Neutrophil (primary cell): Measurements from ENCODE around the gene TMEM92.

ENCODE experiments used
- H3K27ac ChIP-seq: fragments of 200-600 bp; sonication (generic); 2 replicates; pipeline ENCODE4 v1.5.1; 2016; ENCODE audit warnings: mild to moderate bottlenecking, moderate library complexity
- H3K27me3 ChIP-seq: fragments of 200-600 bp; sonication (generic); 2 replicates; pipeline ENCODE4 v1.6.0; 2016; ENCODE audit warnings: mild to moderate bottlenecking
- H3K36me3 ChIP-seq: fragments of 200-600 bp; sonication (generic); 2 replicates; pipeline ENCODE4 v1.5.1; 2017
- H3K4me1 ChIP-seq, 2 experiments: fragments of 200-600 bp in 1 of 2; sonication (generic) in 1 of 2; 1 replicate in 1 of 2; 2 replicates in 1 of 2; pipeline versions ENCODE4 v1.5.1 to v1.6.1; 2013 to 2016; ENCODE audit warnings: low read depth in 1 of 2, low read length in 1 of 2, mild to moderate bottlenecking in 1 of 2, moderate library complexity in 1 of 2; ENCODE audit not compliant: control insufficient read depth in 1 of 2, insufficient read depth in 1 of 2
- H3K4me3 ChIP-seq, 2 experiments: fragments of 200-600 bp in 1 of 2; sonication (generic) in 1 of 2; 1 replicate in 1 of 2; 2 replicates in 1 of 2; pipeline ENCODE4 v1.5.1; 2013 to 2016; ENCODE audit warnings: low read depth in 1 of 2, low read length in 1 of 2, mild to moderate bottlenecking in 1 of 2, moderate library complexity in 1 of 2
- H3K9me3 ChIP-seq: fragments of 200-600 bp; sonication (generic); 2 replicates; pipeline ENCODE4 v1.5.1; 2016
- TF ChIP-seq, protein P1 (sequence below): fragments of 200-600 bp; sonication (generic); IDR thresholded peaks from 2 replicates; pipeline ENCODE4 v1.5.1; 2016; ENCODE audit warnings: antibody characterized with exemption

The TMEM92 gene

GRCh38 chr17:50276588-50277356 lies 2.5 kb downstream of the TMEM92 start:
- H3K4me1 ChIP-seq, result peaks cover 93 to 94% of the 10 kb centered on the region in 2 experiments
- H3K9me3 ChIP-seq, result no peaks in the 10 kb centered on the region
- peak overlapping the region; percentile 80 for H3K27ac ChIP-seq
- H3K27me3 ChIP-seq, result no peaks in the 10 kb centered on the region
- peaks cover 10% of the 10 kb centered on the region for H3K36me3 ChIP-seq
- TF ChIP-seq, protein P1, sequence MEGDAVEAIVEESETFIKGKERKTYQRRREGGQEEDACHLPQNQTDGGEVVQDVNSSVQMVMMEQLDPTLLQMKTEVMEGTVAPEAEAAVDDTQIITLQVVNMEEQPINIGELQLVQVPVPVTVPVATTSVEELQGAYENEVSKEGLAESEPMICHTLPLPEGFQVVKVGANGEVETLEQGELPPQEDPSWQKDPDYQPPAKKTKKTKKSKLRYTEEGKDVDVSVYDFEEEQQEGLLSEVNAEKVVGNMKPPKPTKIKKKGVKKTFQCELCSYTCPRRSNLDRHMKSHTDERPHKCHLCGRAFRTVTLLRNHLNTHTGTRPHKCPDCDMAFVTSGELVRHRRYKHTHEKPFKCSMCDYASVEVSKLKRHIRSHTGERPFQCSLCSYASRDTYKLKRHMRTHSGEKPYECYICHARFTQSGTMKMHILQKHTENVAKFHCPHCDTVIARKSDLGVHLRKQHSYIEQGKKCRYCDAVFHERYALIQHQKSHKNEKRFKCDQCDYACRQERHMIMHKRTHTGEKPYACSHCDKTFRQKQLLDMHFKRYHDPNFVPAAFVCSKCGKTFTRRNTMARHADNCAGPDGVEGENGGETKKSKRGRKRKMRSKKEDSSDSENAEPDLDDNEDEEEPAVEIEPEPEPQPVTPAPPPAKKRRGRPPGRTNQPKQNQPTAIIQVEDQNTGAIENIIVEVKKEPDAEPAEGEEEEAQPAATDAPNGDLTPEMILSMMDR, result no peak
- H3K4me3 ChIP-seq, result no peak overlapping the region

DNA sequence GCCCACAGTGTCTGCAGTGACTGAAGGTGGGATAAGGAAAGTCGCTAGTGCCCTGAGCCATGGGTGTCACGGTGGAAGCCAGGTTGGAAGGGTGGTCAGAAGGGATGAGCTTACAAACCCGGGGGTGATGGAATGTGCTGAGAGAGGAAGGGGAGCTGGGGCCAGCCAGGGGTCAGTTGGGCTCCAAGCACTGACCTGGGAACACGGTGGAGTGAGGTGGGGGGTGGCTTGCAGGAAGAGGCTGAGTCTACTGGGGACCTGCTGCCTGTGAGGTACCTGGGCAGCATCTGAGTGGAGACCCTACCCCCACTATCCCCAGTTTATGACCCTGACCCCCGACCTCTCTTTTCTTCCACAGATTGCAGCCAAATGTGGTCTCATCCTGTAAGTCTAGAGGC lies 3.1 kb downstream of the TMEM92 start:
- Histone ChIP-seq H3K27ac (peak overlapping the region; percentile 80), H3K36me3 (peaks cover 16% of the 10 kb centered on the region), H3K4me1 (peaks cover 95 to 96% of the 10 kb centered on the region in 2 experiments), H3K4me3 (no peak overlapping the region), H3K27me3 (no peaks in the 10 kb centered on the region), H3K9me3 (no peaks in the 10 kb centered on the region)
- TF ChIP-seq, protein P1, result no peak

DNA sequence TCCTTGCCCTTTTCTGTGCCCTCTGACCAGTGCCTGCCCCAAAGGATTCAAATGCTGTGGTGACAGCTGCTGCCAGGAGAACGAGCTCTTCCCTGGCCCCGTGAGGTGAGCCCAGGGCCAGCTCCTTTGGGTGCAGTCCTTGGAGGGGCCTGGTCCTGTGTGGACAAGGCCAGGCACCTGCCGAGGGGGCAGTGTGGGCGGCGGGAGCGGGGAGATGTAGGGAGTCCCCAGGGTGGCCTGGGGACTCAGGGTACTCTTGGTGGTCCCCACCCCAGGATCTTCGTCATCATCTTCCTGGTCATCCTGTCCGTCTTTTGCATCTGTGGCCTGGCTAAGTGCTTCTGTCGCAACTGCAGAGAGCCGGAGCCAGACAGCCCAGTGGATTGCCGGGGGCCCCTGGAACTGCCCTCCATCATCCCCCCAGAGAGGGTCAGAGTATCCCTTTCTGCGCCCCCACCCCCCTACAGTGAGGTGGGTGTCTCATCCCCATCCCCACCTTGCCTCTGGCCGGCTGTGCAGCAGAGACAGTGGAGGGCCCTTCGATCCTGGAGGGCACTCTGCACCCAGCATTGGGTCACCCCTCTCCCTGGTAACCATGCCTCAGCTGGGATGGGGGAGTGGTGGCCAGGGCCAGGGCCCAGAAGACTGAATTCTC lies 4.4 kb downstream of the TMEM92 start:
- H3K27ac ChIP-seq, result peak overlapping the region; percentile 89
- H3K27me3 ChIP-seq, result no peaks in the 10 kb centered on the region
- peaks cover 99% of the 10 kb centered on the region in 2 experiments for H3K4me1 ChIP-seq
- no peak overlapping the region for H3K4me3 ChIP-seq
- peaks cover 17% of the 10 kb centered on the region for H3K36me3 ChIP-seq
- TF ChIP-seq, protein P1, result no peak
- H3K9me3 ChIP-seq, result no peaks in the 10 kb centered on the region

DNA sequence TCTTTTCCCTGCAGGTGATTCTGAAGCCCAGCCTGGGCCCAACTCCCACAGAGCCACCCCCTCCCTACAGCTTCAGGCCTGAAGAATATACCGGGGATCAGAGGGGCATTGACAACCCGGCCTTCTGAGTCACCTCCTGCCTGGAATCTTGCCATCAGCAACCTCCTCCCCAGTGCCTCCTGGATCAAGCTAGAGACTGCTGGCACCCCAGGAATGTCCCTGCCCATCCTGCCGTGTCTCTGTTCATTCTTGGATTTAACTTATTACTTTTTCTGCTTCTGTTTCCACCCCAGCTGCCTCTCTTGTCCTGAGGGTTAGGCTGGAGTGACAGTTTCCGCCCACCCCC lies 4.9 kb downstream of the TMEM92 start:
- H3K9me3 ChIP-seq, result no peaks in the 10 kb centered on the region
- peak overlapping the region; percentile 89 for H3K27ac ChIP-seq
- H3K36me3 ChIP-seq, result peaks cover 17% of the 10 kb centered on the region
- TF ChIP-seq, protein P1, result no peak
- H3K4me1 ChIP-seq, result peaks cover 99% of the 10 kb centered on the region in 2 experiments
- H3K4me3 ChIP-seq, result no peak overlapping the region
- H3K27me3 ChIP-seq, result no peaks in the 10 kb centered on the region

GRCh38 chr17:50279639-50280038 lies 5.4 kb downstream of the TMEM92 start:
- H3K4me1 ChIP-seq, result peaks cover 99% of the 10 kb centered on the region in 2 experiments
- peaks cover 17% of the 10 kb centered on the region for H3K36me3 ChIP-seq
- H3K9me3 ChIP-seq, result no peaks in the 10 kb centered on the region
- no peak overlapping the region for H3K4me3 ChIP-seq
- no peaks in the 10 kb centered on the region for H3K27me3 ChIP-seq
- TF ChIP-seq, protein P1, result no peak
- peak overlapping the region; percentile 89 for H3K27ac ChIP-seq
